Measurements from ENCODE around the gene TFEC.

- TF ChIP-seq CTCF (IDR thresholded peaks at IDR 0.05), result no peak
- no peak for TF ChIP-seq ZFX (IDR thresholded peaks at IDR 0.05; ENCODE audit: borderline replicate concordance)
These were observed 45.0 kb upstream of the TFEC start for GRCh38 chr7:116075351-116076145.
